PC-9 (cell line): Measurements from ENCODE around the gene MYBBP1A. TPM values are rescaled to one million over a fixed set of nuclear protein-coding genes. Genes with fewer than 3 reads are reported as not detected.

Experiments
- BruUV-seq: library from RNA; stranded (reverse); fragments of 400-500 nt; replicated peaks from 2 replicates; lab custom pipeline; 2021; lab: Mats Ljungman, UMichigan
- CTCF ChIA-PET: fragments of 300-600 bp; sonication (Branson Sonifier 250); formaldehyde crosslinking; loops from one replicate; lab custom pipeline; 2022; ENCODE audit warnings: antibody characterized with exemption; lab: Charles Lee
- POLR2A ChIA-PET: fragments of 300-600 bp; sonication (Branson Sonifier 250); formaldehyde crosslinking; loops from one replicate; lab custom pipeline; 2022; ENCODE audit warnings: antibody characterized with exemption; ENCODE audit not compliant: unreplicated experiment; lab: Charles Lee
- DNase-seq, 2 experiments: peaks; one replicate each; pipeline versions ENCODE4 v3.0.0 to v3.0.0-alpha.2; 2015 to 2022; ENCODE audit warnings: mixed read lengths in 1 of 2
- H2AFZ ChIP-seq: fragments of 200-600 bp; sonication (generic); 2 replicates; pipeline ENCODE4 v1.8.1; 2017; ENCODE audit warnings: antibody characterized with exemption
- H3F3A ChIP-seq: fragments of 200-600 bp; sonication (generic); 2 replicates; pipeline ENCODE4 v1.8.1; 2017; ENCODE audit warnings: antibody characterized with exemption, mild to moderate bottlenecking, low read depth; ENCODE audit not compliant: insufficient read depth
- H3K27ac ChIP-seq: fragments of 200-600 bp; sonication (generic); 2 replicates; pipeline ENCODE4 v1.6.1; 2016; ENCODE audit warnings: mixed run types
- H3K27me3 ChIP-seq: fragments of 200-600 bp; sonication (generic); 2 replicates; pipeline ENCODE4 v1.6.1; 2016; ENCODE audit warnings: low read depth, mixed run types; ENCODE audit not compliant: insufficient read depth
- H3K36me3 ChIP-seq: fragments of 200-600 bp; sonication (generic); 2 replicates; pipeline ENCODE4 v1.6.1; 2016; ENCODE audit warnings: low read depth, mixed run types
- H3K4me1 ChIP-seq: fragments of 200-600 bp; sonication (generic); replicated peaks from 2 replicates; pipeline ENCODE4 v1.6.1; 2016; ENCODE audit warnings: mixed run types; ENCODE audit not compliant: insufficient read depth
- H3K4me2 ChIP-seq: fragments of 200-600 bp; sonication (generic); 2 replicates; pipeline ENCODE4 v1.6.1; 2017; ENCODE audit warnings: mixed run types
- H3K4me3 ChIP-seq: fragments of 200-600 bp; sonication (generic); 2 replicates; pipeline ENCODE4 v1.6.1; 2016; ENCODE audit warnings: mixed run types
- H3K79me2 ChIP-seq: fragments of 200-600 bp; sonication (generic); 2 replicates; pipeline ENCODE4 v1.6.1; 2017; ENCODE audit warnings: low read depth, mixed run types
- H3K9me2 ChIP-seq: fragments of 200-600 bp; sonication (generic); 2 replicates; pipeline ENCODE4 v1.8.1; 2017; ENCODE audit warnings: mild to moderate bottlenecking; ENCODE audit not compliant: insufficient read depth
- H3K9me3 ChIP-seq: fragments of 200-600 bp; sonication (generic); 2 replicates; pipeline ENCODE4 v1.8.1; 2016; ENCODE audit warnings: low read depth; ENCODE audit not compliant: insufficient read depth
- H4K20me1 ChIP-seq: fragments of 200-600 bp; sonication (generic); 2 replicates; pipeline ENCODE4 v1.8.1; 2017; ENCODE audit not compliant: insufficient read depth
- EZH2 ChIP-seq: fragments of 200-600 bp; sonication (generic); IDR thresholded peaks from 2 replicates; pipeline ENCODE4 v1.8.0; 2017; ENCODE audit warnings: antibody characterized with exemption, low read depth
- intact Hi-C: fragments of 100-400 bp; cut with micrococcal nuclease; formaldehyde crosslinking; loops from one replicate; pipeline ENCODE4 v1.10.0; 2022; ENCODE audit not compliant: unreplicated experiment
- total RNA-seq: library from RNA; stranded (reverse); gene quantifications from 2 replicates; pipeline ENCODE4 v1.2.3, GENCODE V29; 2021
- TF ChIP-seq, protein P1 (sequence below): fragments of 200-600 bp; sonication (generic); conservative IDR thresholded peaks from 2 replicates; pipeline ENCODE4 v1.6.1; 2017; ENCODE audit warnings: mixed run types, antibody characterized with exemption, mild to moderate bottlenecking, moderate library complexity

The MYBBP1A gene
- total RNA-seq, 1 experiment from 2014 or later = 89.1 TPM

DNA sequence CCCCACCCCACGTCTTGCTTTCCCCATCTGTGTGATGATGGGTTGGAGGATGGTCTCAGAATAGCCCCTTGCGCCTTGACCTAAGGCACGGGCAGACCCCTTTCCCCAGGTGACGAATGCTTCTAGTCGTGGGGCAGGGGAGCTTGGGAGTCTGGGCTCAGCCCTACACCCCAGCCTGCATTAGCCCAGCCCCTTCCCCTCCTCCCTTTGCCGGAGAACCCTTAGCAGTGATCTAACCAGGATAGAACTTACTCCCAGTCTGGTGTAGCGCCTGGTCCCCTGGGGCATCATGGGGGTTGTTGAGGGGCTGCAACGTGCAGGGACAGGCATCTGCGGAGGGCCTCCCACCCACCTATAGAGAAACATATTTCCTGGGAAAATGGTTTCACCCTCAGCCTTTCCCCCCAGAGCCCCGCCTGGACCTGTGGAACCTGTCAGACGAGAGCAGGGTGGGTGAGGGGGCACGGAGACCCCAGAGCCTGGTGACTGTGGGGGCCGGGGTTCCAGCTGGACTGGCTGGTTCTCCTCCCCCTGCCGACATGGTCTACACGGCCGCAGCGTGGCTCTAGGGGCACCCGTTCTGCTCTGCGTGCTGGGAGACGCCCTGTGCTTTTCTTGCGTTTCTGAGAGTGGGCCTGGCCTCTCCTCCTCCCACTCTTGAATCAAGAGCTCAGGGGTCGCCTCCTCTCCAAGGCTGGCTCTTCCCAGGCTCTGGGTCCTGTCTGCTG is 33.9 kb upstream of the MYBBP1A start:
- H2AFZ ChIP-seq = no peak overlapping the region
- CTCF ChIA-PET = no interaction called here
- H3K9me2 ChIP-seq = no peaks in the 10 kb centered on the region
- DNase-seq = no peak
- no peaks in the 10 kb centered on the region for H3F3A ChIP-seq
- no peaks in the 10 kb centered on the region for H3K36me3 ChIP-seq
- no TSS peak for BruUV-seq
- no peaks in the 10 kb centered on the region for H3K79me2 ChIP-seq
- no peak overlapping the region for H3K4me2 ChIP-seq
- H3K9me3 ChIP-seq = no peaks in the 10 kb centered on the region
- TF ChIP-seq, protein P1, sequence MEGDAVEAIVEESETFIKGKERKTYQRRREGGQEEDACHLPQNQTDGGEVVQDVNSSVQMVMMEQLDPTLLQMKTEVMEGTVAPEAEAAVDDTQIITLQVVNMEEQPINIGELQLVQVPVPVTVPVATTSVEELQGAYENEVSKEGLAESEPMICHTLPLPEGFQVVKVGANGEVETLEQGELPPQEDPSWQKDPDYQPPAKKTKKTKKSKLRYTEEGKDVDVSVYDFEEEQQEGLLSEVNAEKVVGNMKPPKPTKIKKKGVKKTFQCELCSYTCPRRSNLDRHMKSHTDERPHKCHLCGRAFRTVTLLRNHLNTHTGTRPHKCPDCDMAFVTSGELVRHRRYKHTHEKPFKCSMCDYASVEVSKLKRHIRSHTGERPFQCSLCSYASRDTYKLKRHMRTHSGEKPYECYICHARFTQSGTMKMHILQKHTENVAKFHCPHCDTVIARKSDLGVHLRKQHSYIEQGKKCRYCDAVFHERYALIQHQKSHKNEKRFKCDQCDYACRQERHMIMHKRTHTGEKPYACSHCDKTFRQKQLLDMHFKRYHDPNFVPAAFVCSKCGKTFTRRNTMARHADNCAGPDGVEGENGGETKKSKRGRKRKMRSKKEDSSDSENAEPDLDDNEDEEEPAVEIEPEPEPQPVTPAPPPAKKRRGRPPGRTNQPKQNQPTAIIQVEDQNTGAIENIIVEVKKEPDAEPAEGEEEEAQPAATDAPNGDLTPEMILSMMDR = no peak
- TF ChIP-seq EZH2 = no peak
- H3K27ac ChIP-seq = no peak overlapping the region
- no peaks in the 10 kb centered on the region for H4K20me1 ChIP-seq
- intact Hi-C loops = no loop called here
- POLR2A ChIA-PET = no interaction called here
- no peaks in the 10 kb centered on the region for H3K4me1 ChIP-seq
- H3K4me3 ChIP-seq = no peak overlapping the region
- peaks cover 73% of the 10 kb centered on the region for H3K27me3 ChIP-seq

DNA sequence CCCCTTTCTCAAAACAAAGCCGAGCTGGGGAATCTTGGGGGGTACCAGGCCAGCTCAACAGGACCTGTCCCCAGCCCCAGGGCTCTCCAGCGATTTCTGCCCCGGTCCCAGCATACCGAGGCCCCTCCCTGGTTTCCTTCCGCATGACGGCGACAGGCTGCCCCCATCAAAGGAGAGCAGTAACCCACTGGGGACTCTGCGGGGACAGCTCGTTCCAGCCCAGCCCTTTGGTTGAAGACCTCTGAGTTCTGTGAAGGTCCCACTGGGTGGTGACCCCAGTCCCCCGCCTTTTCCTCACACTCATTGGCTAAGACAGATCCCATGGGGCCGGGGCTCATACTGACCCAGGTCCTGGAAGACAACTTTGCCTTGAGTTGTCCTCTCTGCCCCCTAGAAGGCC is 33.2 kb upstream of the MYBBP1A start:
- Histone ChIP-seq H3K79me2 (no peaks in the 10 kb centered on the region), H4K20me1 (no peaks in the 10 kb centered on the region), H3F3A (no peaks in the 10 kb centered on the region), H3K4me3 (no peak overlapping the region), H3K36me3 (no peaks in the 10 kb centered on the region), H3K4me1 (no peaks in the 10 kb centered on the region), H3K9me2 (no peaks in the 10 kb centered on the region), H3K4me2 (no peak overlapping the region), H2AFZ (no peak overlapping the region), H3K9me3 (no peaks in the 10 kb centered on the region), H3K27me3 (peaks cover 80% of the 10 kb centered on the region), H3K27ac (no peak overlapping the region)
- ChIA-PET POLR2A (no interaction called here), CTCF (no interaction called here)
- no peak for TF ChIP-seq EZH2
- TF ChIP-seq, protein P1 = no peak
- BruUV-seq = no TSS peak
- intact Hi-C loops = no loop called here
- no peak for DNase-seq

- no peaks in the 10 kb centered on the region for H3K9me3 ChIP-seq
- no peaks in the 10 kb centered on the region for H3F3A ChIP-seq
- intact Hi-C loops = no loop called here
- H3K79me2 ChIP-seq = no peaks in the 10 kb centered on the region
- H3K4me1 ChIP-seq = no peaks in the 10 kb centered on the region
- no peak overlapping the region for H3K4me3 ChIP-seq
- peaks cover 84% of the 10 kb centered on the region for H3K27me3 ChIP-seq
- H3K27ac ChIP-seq = no peak overlapping the region
- H4K20me1 ChIP-seq = no peaks in the 10 kb centered on the region
- no TSS peak for BruUV-seq
- no peaks in the 10 kb centered on the region for H3K9me2 ChIP-seq
- ChIA-PET POLR2A (no interaction called here), CTCF (no interaction called here)
- no peak for DNase-seq
- TF ChIP-seq EZH2 = no peak
- TF ChIP-seq, protein P1 = no peak
- H2AFZ ChIP-seq = no peak overlapping the region
- no peak overlapping the region for H3K4me2 ChIP-seq
- H3K36me3 ChIP-seq = no peaks in the 10 kb centered on the region
Observed at GRCh38 chr17:4587803-4588202, 32.6 kb upstream of the MYBBP1A start.
